HUES6 (cell line): ENCODE measurements around the gene SIL1.
"Not testable (repeated sequence)": the region's sequence is repeated elsewhere in the genome, so short reads cannot be mapped to it uniquely, and the experiment has no call there.

Experiments used
- H3K27ac ChIP-seq: 2 replicates; pipeline ENCODE4 v1.7.0; 2013; ENCODE audit warnings: low read depth, mild to moderate bottlenecking, low read length, inconsistent platforms
- H3K27me3 ChIP-seq: 2 replicates; pipeline ENCODE4 v1.6.1; 2013; ENCODE audit warnings: low read length; ENCODE audit not compliant: control insufficient read depth, insufficient read depth
- H3K36me3 ChIP-seq: 2 replicates; pipeline ENCODE4 v1.6.1; 2013; ENCODE audit warnings: low read length; ENCODE audit not compliant: control insufficient read depth, insufficient read depth
- H3K4me1 ChIP-seq: 2 replicates; pipeline ENCODE4 v1.6.1; 2013; ENCODE audit warnings: low read length; ENCODE audit not compliant: control insufficient read depth, insufficient read depth
- H3K4me3 ChIP-seq: 2 replicates; pipeline ENCODE4 v1.5.1; 2013; ENCODE audit warnings: low read depth, low read length
- H3K9ac ChIP-seq: one replicate; pipeline ENCODE4 v1.6.1; 2013; ENCODE audit warnings: mild to moderate bottlenecking, low read length
- H3K9me3 ChIP-seq: 2 replicates; pipeline ENCODE4 v1.6.1; 2013; ENCODE audit warnings: low read depth, low read length; ENCODE audit not compliant: control insufficient read depth, insufficient read depth

SIL1 gene

GRCh38 chr5:139174382-139174781, 23.8 kb downstream of the SIL1 start:
- not testable (repeated sequence) for H3K27ac ChIP-seq, H3K36me3 ChIP-seq, H3K4me3 ChIP-seq, H3K9ac ChIP-seq, H3K27me3 ChIP-seq
- H3K9me3 ChIP-seq = peaks cover 10% of the 10 kb centered on the region
- H3K4me1 ChIP-seq = peaks cover 17% of the 10 kb centered on the region

- Histone ChIP-seq H3K27me3 (no peaks in the 10 kb centered on the region), H3K27ac (no peak overlapping the region), H3K4me1 (peaks cover 8% of the 10 kb centered on the region; the same call in 1 of the 2 replicates), H3K9me3 (peaks cover 10% of the 10 kb centered on the region), H3K36me3 (no peaks in the 10 kb centered on the region), H3K4me3 (no peak overlapping the region), H3K9ac (no peak overlapping the region)
Observed at GRCh38 chr5:139171779-139172404, 26.3 kb downstream of the SIL1 start.

GRCh38 chr5:139167952-139168720, 30.0 kb downstream of the SIL1 start:
- Histone ChIP-seq H3K4me3 (no peak overlapping the region), H3K27me3 (no peaks in the 10 kb centered on the region), H3K4me1 (peaks cover 8% of the 10 kb centered on the region; the same call in 1 of the 2 replicates), H3K36me3 (no peaks in the 10 kb centered on the region), H3K9ac (no peak overlapping the region), H3K9me3 (peaks cover 10% of the 10 kb centered on the region), H3K27ac (no peak overlapping the region)

- Histone ChIP-seq H3K27ac (no peak overlapping the region), H3K36me3 (no peaks in the 10 kb centered on the region), H3K9ac (no peak overlapping the region), H3K4me3 (no peak overlapping the region), H3K27me3 (no peaks in the 10 kb centered on the region), H3K9me3 (peaks cover 7% of the 10 kb centered on the region), H3K4me1 (peaks cover 8% of the 10 kb centered on the region; the same call in 1 of the 2 replicates)
Observed at GRCh38 chr5:139167533-139167932, 30.6 kb downstream of the SIL1 start.

GRCh38 chr5:139167063-139167462, 31.1 kb downstream of the SIL1 start:
- no peak overlapping the region for H3K27ac ChIP-seq
- no peak overlapping the region for H3K9ac ChIP-seq
- no peak overlapping the region for H3K4me3 ChIP-seq
- H3K36me3 ChIP-seq = no peaks in the 10 kb centered on the region
- H3K9me3 ChIP-seq = peaks cover 5% of the 10 kb centered on the region
- peaks cover 9% of the 10 kb centered on the region for H3K4me1 ChIP-seq
- no peaks in the 10 kb centered on the region for H3K27me3 ChIP-seq

- H3K9ac ChIP-seq, H3K4me3 ChIP-seq, H3K27ac ChIP-seq, H3K27me3 ChIP-seq, H3K36me3 ChIP-seq, H3K9me3 ChIP-seq: not testable (repeated sequence)
- H3K4me1 ChIP-seq = peaks cover 12% of the 10 kb centered on the region
Observed at GRCh38 chr5:139164897-139165296, 33.3 kb downstream of the SIL1 start.

- Histone ChIP-seq H3K9ac (no peak overlapping the region), H3K9me3 (no peaks in the 10 kb centered on the region), H3K36me3 (no peaks in the 10 kb centered on the region), H3K4me1 (peaks cover 15% of the 10 kb centered on the region), H3K27me3 (no peaks in the 10 kb centered on the region), H3K4me3 (no peak overlapping the region), H3K27ac (no peak overlapping the region)
Observed at GRCh38 chr5:139164020-139164419, 34.1 kb downstream of the SIL1 start.

GRCh38 chr5:139162448-139162847, 35.7 kb downstream of the SIL1 start:
- no peaks in the 10 kb centered on the region for H3K27me3 ChIP-seq
- no peak overlapping the region for H3K4me3 ChIP-seq
- H3K36me3 ChIP-seq = no peaks in the 10 kb centered on the region
- H3K27ac ChIP-seq = no peak overlapping the region
- H3K4me1 ChIP-seq = peaks cover 8% of the 10 kb centered on the region
- no peak overlapping the region for H3K9ac ChIP-seq
- H3K9me3 ChIP-seq = no peaks in the 10 kb centered on the region

- Histone ChIP-seq H3K9me3 (peaks cover 4% of the 10 kb centered on the region; the same call in 1 of the 2 replicates), H3K36me3 (no peaks in the 10 kb centered on the region), H3K9ac (no peak overlapping the region), H3K4me1 (peaks cover 8% of the 10 kb centered on the region), H3K27ac (no peak overlapping the region), H3K27me3 (no peaks in the 10 kb centered on the region), H3K4me3 (no peak overlapping the region)
Observed at GRCh38 chr5:139158791-139159190, 39.4 kb downstream of the SIL1 start.

GRCh38 chr5:139157556-139157955, 40.6 kb downstream of the SIL1 start:
- H3K27me3 ChIP-seq = no peaks in the 10 kb centered on the region
- H3K27ac ChIP-seq = no peak overlapping the region
- no peak overlapping the region for H3K4me3 ChIP-seq
- peaks cover 8% of the 10 kb centered on the region for H3K4me1 ChIP-seq
- no peak overlapping the region for H3K9ac ChIP-seq
- peaks cover 4% of the 10 kb centered on the region; the same call in 1 of the 2 replicates for H3K9me3 ChIP-seq
- no peaks in the 10 kb centered on the region for H3K36me3 ChIP-seq

GRCh38 chr5:139156814-139157213, 41.4 kb downstream of the SIL1 start:
- Histone ChIP-seq H3K4me3 (no peak overlapping the region), H3K36me3 (no peaks in the 10 kb centered on the region), H3K9me3 (peaks cover 4% of the 10 kb centered on the region; the same call in 1 of the 2 replicates), H3K4me1 (peaks cover 4% of the 10 kb centered on the region; the same call in 1 of the 2 replicates), H3K27ac (no peak overlapping the region), H3K27me3 (no peaks in the 10 kb centered on the region), H3K9ac (no peak overlapping the region)
